Measurements from ENCODE around the gene PRSS23.

Gene PRSS23

DNA sequence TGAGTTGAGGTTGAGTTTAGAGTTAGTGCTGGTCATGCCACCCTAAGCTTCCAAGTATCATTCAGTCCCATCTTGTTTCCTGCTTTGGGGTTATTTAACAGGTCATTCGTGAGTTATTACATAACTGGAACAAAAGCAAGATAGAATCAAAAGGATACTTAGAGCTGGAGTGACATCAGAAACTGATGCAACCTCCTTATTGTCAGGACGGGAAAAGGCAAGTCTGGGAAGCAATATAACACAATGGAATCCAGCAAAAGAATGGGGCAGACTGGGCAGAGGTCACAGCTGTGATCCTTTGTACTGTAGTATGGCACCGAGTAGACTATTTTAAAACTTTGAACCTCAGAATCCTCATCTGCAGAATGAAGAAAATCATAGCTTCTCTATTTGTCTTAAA is 4.4 kb upstream of the PRSS23 start:
- Histone ChIP-seq H3K27me3 (peaks cover 43% of the 10 kb centered on the region), H3K4me1 (ENCODE audit: control insufficient read depth in 1 of 2, insufficient read depth in 1 of 2, low read depth in 1 of 2, low read length in 1 of 2) (peaks cover 0 to 5% of the 10 kb centered on the region in 2 experiments), H3K4me3 (ENCODE audit: low read depth in 1 of 2, low read length in 1 of 2) (no peak overlapping the region), H3K36me3 (no peaks in the 10 kb centered on the region), H3K9me3 (no peaks in the 10 kb centered on the region), H3K27ac (no peak overlapping the region)
- TF ChIP-seq, protein P1, sequence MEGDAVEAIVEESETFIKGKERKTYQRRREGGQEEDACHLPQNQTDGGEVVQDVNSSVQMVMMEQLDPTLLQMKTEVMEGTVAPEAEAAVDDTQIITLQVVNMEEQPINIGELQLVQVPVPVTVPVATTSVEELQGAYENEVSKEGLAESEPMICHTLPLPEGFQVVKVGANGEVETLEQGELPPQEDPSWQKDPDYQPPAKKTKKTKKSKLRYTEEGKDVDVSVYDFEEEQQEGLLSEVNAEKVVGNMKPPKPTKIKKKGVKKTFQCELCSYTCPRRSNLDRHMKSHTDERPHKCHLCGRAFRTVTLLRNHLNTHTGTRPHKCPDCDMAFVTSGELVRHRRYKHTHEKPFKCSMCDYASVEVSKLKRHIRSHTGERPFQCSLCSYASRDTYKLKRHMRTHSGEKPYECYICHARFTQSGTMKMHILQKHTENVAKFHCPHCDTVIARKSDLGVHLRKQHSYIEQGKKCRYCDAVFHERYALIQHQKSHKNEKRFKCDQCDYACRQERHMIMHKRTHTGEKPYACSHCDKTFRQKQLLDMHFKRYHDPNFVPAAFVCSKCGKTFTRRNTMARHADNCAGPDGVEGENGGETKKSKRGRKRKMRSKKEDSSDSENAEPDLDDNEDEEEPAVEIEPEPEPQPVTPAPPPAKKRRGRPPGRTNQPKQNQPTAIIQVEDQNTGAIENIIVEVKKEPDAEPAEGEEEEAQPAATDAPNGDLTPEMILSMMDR (IDR thresholded peaks at IDR 0.05) = no peak

DNA sequence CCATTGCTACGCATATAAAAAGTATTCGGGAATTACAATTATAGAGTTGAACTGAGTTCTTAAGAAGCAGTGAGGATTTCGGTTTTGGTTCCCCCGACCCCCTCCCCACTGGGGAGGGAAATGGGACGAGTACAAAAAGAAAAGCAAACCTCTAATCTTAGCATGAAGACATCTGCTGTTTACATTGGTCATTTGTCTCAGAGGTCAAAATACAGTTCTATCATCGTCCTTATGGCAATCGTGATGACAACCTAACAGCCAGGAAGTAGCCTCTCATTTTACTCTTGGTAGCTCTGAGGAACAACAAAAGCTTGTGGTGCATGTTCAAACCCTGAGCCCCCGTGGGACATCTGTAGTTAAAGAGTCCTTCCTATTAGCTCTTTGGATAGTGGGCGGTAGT is 3.2 kb upstream of the PRSS23 start:
- TF ChIP-seq, protein P1 (IDR thresholded peaks at IDR 0.05) = no peak
- H3K9me3 ChIP-seq = no peaks in the 10 kb centered on the region

DNA sequence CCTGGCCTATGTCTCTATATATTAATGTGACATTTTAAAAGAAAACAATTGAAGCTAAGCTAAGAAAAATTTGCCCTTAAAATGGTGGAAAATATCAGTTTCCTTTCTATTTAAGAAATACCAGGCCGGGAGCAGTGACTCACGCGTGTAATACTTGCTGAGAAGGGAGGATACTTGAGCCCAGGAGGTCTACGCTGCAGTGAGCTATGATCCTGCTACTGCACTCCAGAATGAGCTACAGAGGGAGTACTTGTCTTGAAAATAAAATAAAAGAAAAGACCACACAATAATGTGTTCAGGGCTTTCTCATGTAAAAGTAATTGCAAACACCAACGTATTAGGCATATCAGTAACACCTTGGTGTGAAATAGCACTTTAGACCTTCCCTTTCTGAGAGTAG is 1.4 kb upstream of the PRSS23 start:
- TF ChIP-seq, protein P1 (IDR thresholded peaks at IDR 0.05) = no peak
- no peaks in the 10 kb centered on the region for H3K9me3 ChIP-seq
- H3K27ac ChIP-seq = no peak overlapping the region
- H3K36me3 ChIP-seq = no peaks in the 10 kb centered on the region
- H3K4me3 ChIP-seq (ENCODE audit: low read depth in 1 of 2, low read length in 1 of 2) = no peak overlapping the region
- H3K27me3 ChIP-seq = peaks cover 74% of the 10 kb centered on the region
- peaks cover 0 to 5% of the 10 kb centered on the region in 2 experiments for H3K4me1 ChIP-seq (ENCODE audit: control insufficient read depth in 1 of 2, insufficient read depth in 1 of 2, low read depth in 1 of 2, low read length in 1 of 2)

More for the DNA sequence above, 3.2 kb upstream of the PRSS23 start:
- Histone ChIP-seq H3K4me1 (ENCODE audit: control insufficient read depth in 1 of 2, insufficient read depth in 1 of 2, low read depth in 1 of 2, low read length in 1 of 2) (peaks cover 0 to 5% of the 10 kb centered on the region in 2 experiments), H3K27ac (no peak overlapping the region), H3K27me3 (peaks cover 55% of the 10 kb centered on the region), H3K4me3 (ENCODE audit: low read depth in 1 of 2, low read length in 1 of 2) (no peak overlapping the region), H3K36me3 (no peaks in the 10 kb centered on the region)

DNA sequence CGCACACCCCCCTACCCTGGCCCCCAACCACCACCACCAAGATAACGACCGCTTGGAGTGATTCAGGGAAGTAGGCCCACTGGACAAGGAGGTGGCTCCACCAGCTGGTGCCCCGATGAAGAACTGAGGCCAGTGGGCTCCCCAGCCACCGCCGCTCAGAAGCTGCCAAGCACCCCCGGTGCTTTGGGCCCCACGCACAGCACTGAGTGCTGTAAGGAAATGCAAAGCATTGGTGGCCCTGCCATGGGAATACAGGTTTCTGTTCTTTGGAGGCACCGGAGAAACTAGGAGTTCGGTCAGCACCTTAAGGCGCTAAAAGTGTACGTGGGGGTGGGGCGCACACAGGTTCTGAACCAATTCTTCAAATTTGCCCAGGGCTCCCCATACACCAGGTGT is 664 bp upstream of the PRSS23 start:
- Histone ChIP-seq H3K9me3 (no peaks in the 10 kb centered on the region), H3K4me3 (ENCODE audit: low read depth in 1 of 2, low read length in 1 of 2) (no peak overlapping the region), H3K27me3 (peaks cover 81% of the 10 kb centered on the region), H3K36me3 (no peaks in the 10 kb centered on the region), H3K27ac (no peak overlapping the region), H3K4me1 (ENCODE audit: control insufficient read depth in 1 of 2, insufficient read depth in 1 of 2, low read depth in 1 of 2, low read length in 1 of 2) (peaks cover 0 to 5% of the 10 kb centered on the region in 2 experiments)
- TF ChIP-seq, protein P1 (IDR thresholded peaks at IDR 0.05) = no peak

DNA sequence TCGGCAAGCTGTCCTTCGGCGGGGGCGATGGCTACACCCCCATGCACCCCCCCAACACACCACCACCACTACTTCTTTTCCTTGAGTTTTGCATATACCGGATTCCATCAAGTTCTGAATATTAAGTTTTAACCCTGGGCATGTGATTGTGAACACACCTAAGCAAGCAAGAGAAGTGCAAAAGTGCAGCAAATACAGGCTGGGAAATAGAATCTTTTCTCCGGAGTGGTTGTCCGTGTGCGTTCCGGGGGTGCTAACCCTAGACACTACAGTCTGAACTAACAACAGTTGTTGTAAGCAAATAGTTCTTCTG is 574 bp downstream of the PRSS23 start:
- TF ChIP-seq, protein P1 (IDR thresholded peaks at IDR 0.05) = no peak
- H3K4me3 ChIP-seq (ENCODE audit: low read depth in 1 of 2, low read length in 1 of 2) = no peak overlapping the region

DNA sequence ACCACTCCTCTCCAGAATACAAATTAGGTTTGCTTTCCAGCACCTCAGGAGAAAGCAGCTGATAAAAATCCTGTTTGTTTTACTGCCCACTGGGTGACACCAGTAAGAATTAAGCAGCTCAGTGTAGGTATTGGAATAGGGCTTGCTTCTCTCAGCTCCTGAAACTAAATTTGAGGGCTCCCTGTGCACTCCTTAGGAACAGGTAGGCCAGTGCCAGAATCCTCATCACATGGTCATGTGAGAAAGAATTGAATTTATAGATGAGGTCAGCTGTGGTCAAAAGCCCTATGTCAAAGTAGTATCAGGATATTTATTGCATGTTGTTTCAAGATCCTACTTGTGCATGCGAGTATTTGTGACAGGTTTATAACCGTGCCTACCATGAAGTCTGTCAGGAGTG is 1.0 kb downstream of the PRSS23 start:
- Histone ChIP-seq H3K9me3 (no peaks in the 10 kb centered on the region), H3K27ac (no peak overlapping the region), H3K4me1 (ENCODE audit: control insufficient read depth in 1 of 2, insufficient read depth in 1 of 2, low read depth in 1 of 2, low read length in 1 of 2) (peaks cover 0 to 5% of the 10 kb centered on the region in 2 experiments), H3K4me3 (ENCODE audit: low read depth in 1 of 2, low read length in 1 of 2) (no peak overlapping the region), H3K27me3 (peaks cover 91% of the 10 kb centered on the region), H3K36me3 (no peaks in the 10 kb centered on the region)
- TF ChIP-seq, protein P1 (IDR thresholded peaks at IDR 0.05) = no peak

More for the DNA sequence above, 574 bp downstream of the PRSS23 start:
- no peaks in the 10 kb centered on the region for H3K36me3 ChIP-seq
- peaks cover 0 to 5% of the 10 kb centered on the region in 2 experiments for H3K4me1 ChIP-seq (ENCODE audit: control insufficient read depth in 1 of 2, insufficient read depth in 1 of 2, low read depth in 1 of 2, low read length in 1 of 2)
- no peak overlapping the region for H3K27ac ChIP-seq
- no peaks in the 10 kb centered on the region for H3K9me3 ChIP-seq
- peaks cover 91% of the 10 kb centered on the region for H3K27me3 ChIP-seq

All from neutrophil (primary cell).